Testis (tissue), 3 donors: Measurements from ENCODE around the gene MSH5. TPM values are rescaled to one million over a fixed set of nuclear protein-coding genes. Genes with fewer than 3 reads are reported as not detected.
A peak's percentile ranks its signal among the peaks of the same experiment; 100 is the strongest.

ENCODE experiments used
- DNase-seq: peaks from one replicate; pipeline ENCODE4 v3.0.0-alpha.2; 2019
- H3K27ac ChIP-seq, 2 donors: fragments of 200-600 bp; sonication (generic); one replicate each; pipeline ENCODE4 v1.5.1; 2019
- H3K27me3 ChIP-seq: fragments of 200-600 bp; sonication (generic); one replicate; pipeline ENCODE4 v1.5.1; 2019
- H3K36me3 ChIP-seq: fragments of 200-600 bp; sonication (generic); one replicate; pipeline ENCODE4 v1.5.1; 2017; ENCODE audit warnings: low read depth; ENCODE audit errors: missing control alignments
- H3K4me1 ChIP-seq: fragments of 200-600 bp; sonication (generic); one replicate; pipeline ENCODE4 v1.5.1; 2019
- H3K4me3 ChIP-seq, 2 donors: fragments of 200-600 bp; sonication (generic); one replicate each; pipeline ENCODE4 v1.5.1; 2017 to 2019
- H3K9me3 ChIP-seq: fragments of 200-600 bp; sonication (generic); one replicate; pipeline ENCODE4 v1.5.1; 2017
- POLR2A ChIP-seq: fragments of 450-650 bp; IDR thresholded peaks from one replicate; pipeline ENCODE4 v1.6.1; 2017; ENCODE audit warnings: antibody characterized with exemption, mild to moderate bottlenecking, moderate library complexity
- WGBS, 2 donors: methylation state at CpG; one replicate each; pipeline ENCODE4 v1.1.5; 2018; 5-methylcytosine and 5-hydroxymethylcytosine counted together
- intact Hi-C: fragments of 100-400 bp; cut with DNase I; formaldehyde crosslinking; loops from one replicate; pipeline ENCODE4 v1.15.1; 2023; ENCODE audit warnings: low total_unique reads
- polyA plus RNA-seq: library from polyadenylated mRNA; stranded (reverse); fragments of 350-450 nt; fragmentation: Illumina TruSeq; extraction: RNeasy Lipid Tissue Mini Kit (QIAGEN cat#74804); gene quantifications from one replicate; pipeline ENCODE4 v1.2.3, GENCODE V29; 2014; ENCODE audit warnings: low read depth, low replicate concordance; ENCODE audit not compliant: insufficient read depth
- total RNA-seq, 2 donors: library from RNA; depleted of rRNA; stranded (reverse); fragments of >200 nt; gene quantifications; one replicate each; pipeline ENCODE4 v1.2.3, GENCODE V29; 2016
- TF ChIP-seq, protein P1 (sequence below), 3 experiments: fragments of 450-650 bp in 2 of 3; fragments of 200-600 bp in 1 of 3; sonication (generic) in 1 of 3; IDR thresholded peaks; one replicate each; pipeline ENCODE4 v1.5.1; 2016 to 2019; ENCODE audit warnings: antibody characterized with exemption in 3 of 3, mild to moderate bottlenecking in 2 of 3, moderate library complexity in 1 of 3

MSH5 gene
- total and polyA plus RNA-seq, 3 donors from 2014 or later: 36.2 to 135 (median 77.6) TPM

DNA sequence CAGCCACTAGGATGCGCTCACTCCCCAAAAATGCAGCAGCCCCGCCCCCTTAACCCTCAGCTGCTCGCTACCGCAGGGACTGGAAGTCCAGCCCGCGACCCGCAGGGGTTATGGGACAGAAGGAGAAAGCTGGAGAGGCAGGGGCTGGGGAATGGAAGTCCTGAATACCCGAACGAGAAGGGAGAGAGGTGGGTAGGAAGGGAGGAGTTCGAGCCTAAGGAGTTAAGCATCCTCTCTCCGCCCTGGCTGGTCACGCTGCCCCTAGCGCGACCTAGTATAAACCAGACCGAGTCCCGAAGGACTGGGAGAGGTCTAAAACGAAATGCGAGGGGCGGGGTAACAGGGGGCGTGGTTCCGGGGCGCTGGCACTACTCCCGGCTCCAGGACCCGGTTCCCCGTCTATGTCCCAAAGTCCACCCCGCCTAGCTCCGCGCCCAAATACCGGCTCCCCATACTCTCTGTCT lies 10.3 kb upstream of the MSH5 start:
- Histone ChIP-seq H3K9me3 (no peaks in the 10 kb centered on the region), H3K4me1 (peaks cover 10% of the 10 kb centered on the region), H3K36me3 (no peaks in the 10 kb centered on the region), H3K27ac (peak overlapping the region; percentile 94 to 96), H3K27me3 (no peaks in the 10 kb centered on the region), H3K4me3 (peak overlapping the region; percentile 66 to 85)
- intact Hi-C loops: no loop called here
- 0 to 1% methylated on average over 28 of the region's 29 CpGs for WGBS, 2 donors
- peak; percentile 93 for DNase-seq
- TF ChIP-seq POLR2A: no peak
- TF ChIP-seq, protein P1, sequence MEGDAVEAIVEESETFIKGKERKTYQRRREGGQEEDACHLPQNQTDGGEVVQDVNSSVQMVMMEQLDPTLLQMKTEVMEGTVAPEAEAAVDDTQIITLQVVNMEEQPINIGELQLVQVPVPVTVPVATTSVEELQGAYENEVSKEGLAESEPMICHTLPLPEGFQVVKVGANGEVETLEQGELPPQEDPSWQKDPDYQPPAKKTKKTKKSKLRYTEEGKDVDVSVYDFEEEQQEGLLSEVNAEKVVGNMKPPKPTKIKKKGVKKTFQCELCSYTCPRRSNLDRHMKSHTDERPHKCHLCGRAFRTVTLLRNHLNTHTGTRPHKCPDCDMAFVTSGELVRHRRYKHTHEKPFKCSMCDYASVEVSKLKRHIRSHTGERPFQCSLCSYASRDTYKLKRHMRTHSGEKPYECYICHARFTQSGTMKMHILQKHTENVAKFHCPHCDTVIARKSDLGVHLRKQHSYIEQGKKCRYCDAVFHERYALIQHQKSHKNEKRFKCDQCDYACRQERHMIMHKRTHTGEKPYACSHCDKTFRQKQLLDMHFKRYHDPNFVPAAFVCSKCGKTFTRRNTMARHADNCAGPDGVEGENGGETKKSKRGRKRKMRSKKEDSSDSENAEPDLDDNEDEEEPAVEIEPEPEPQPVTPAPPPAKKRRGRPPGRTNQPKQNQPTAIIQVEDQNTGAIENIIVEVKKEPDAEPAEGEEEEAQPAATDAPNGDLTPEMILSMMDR (IDR thresholded peaks at IDR 0.05): peak; percentile 2 to 72 (median 51)

DNA sequence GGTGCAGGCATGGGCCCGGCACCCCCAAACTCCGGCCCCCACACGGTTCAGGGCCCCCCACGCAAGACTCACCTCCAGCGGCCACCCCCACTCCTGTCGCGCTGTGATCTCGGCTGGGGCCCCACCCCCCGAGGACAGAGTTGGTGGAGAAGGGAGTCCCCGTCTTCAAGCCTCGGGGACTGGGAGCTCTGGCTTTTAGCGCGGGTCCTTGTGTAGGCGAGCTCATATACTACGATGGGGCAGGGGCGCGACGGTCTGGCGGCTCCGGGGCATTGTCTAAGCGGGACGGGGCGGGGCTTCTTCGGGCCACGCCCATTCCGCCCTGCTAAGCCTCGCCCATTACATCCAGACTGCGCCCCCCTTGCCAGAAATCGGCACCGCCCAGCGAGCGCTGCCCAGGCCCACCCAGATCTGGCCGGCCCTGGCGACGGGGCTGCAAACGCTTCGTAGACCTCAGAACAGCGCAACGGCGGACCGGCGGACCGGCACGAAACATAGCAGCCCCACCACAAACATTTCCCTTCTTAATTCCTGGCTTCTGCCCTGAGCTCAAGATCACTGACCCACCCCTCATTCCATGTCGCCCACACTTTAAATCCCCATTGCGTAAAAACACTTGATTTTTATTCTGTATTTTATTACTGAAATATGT lies 9.7 kb upstream of the MSH5 start:
- Histone ChIP-seq H3K27me3 (no peaks in the 10 kb centered on the region), H3K27ac (peak overlapping the region; percentile 94 to 96), H3K4me3 (peak overlapping the region; percentile 66 to 85), H3K9me3 (no peaks in the 10 kb centered on the region), H3K4me1 (peaks cover 14% of the 10 kb centered on the region), H3K36me3 (no peaks in the 10 kb centered on the region)
- peak; percentile 94 for DNase-seq
- intact Hi-C loops: no loop called here
- peak; percentile 61 for TF ChIP-seq POLR2A
- TF ChIP-seq, protein P1 (IDR thresholded peaks at IDR 0.05): no peak
- WGBS, 2 donors: 2 to 4% methylated on average over 15 to 40 of the region's 46 CpGs

DNA sequence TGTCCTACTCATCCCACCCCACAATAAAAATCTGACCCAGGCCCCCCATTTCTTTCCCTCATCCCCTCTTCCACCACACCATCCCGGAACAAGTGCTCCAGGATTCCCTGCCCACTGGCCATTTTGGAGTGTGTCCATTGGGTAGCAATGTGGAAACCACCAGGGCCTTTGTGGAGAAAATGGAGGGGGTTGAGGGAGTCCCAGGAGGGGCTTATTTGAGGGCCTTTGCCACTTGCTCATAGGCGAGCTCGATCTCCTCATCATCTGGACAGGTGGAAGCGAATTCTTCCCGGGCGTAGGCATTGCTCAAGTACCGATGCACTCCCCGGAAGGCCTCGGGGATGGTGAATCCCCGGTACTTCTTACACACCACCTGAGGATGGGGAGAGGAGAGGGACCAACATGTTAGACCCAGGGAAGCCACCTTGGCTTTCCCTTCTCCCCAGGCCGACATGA lies 9.1 kb upstream of the MSH5 start:
- WGBS, 2 donors: 74 to 76% methylated on average over 11 of the region's 11 CpGs
- Histone ChIP-seq H3K4me3 (peak overlapping the region in 1 of 2 donors; percentile 85), H3K27ac (peak overlapping the region; percentile 94 to 96), H3K9me3 (no peaks in the 10 kb centered on the region), H3K27me3 (no peaks in the 10 kb centered on the region), H3K36me3 (no peaks in the 10 kb centered on the region), H3K4me1 (peaks cover 14% of the 10 kb centered on the region)
- no peak for DNase-seq
- intact Hi-C loops: no loop called here
- TF ChIP-seq, protein P1 (IDR thresholded peaks at IDR 0.05): no peak
- TF ChIP-seq POLR2A: no peak

DNA sequence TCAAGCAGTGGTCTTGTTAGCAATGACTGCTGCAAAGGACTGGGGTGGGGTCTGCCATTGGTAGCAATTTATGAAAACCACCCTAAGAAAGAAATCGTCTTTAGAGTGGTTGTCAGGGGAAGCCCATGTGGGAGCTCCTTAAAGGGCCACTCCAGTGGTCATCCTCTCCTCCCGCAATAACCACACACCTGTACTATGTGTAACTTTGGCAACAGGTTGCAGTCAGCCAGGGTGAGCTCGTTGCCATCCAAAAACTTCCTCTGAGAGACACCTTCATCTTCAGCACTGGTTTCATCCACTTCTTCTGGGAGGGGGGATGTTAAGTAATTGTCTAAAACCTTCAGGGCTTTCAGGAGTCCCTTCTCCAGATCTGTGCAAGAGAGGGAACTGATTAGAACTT lies 7.8 kb upstream of the MSH5 start:
- 75 to 76% methylated on average over 3 of the region's 3 CpGs for WGBS, 2 donors
- Histone ChIP-seq H3K4me1 (peaks cover 17% of the 10 kb centered on the region), H3K27me3 (no peaks in the 10 kb centered on the region), H3K4me3 (no peak overlapping the region), H3K9me3 (no peaks in the 10 kb centered on the region), H3K27ac (no peak overlapping the region), H3K36me3 (no peaks in the 10 kb centered on the region)
- DNase-seq: no peak
- TF ChIP-seq, protein P1 (IDR thresholded peaks at IDR 0.05): no peak
- TF ChIP-seq POLR2A: no peak
- intact Hi-C loops: no loop called here

DNA sequence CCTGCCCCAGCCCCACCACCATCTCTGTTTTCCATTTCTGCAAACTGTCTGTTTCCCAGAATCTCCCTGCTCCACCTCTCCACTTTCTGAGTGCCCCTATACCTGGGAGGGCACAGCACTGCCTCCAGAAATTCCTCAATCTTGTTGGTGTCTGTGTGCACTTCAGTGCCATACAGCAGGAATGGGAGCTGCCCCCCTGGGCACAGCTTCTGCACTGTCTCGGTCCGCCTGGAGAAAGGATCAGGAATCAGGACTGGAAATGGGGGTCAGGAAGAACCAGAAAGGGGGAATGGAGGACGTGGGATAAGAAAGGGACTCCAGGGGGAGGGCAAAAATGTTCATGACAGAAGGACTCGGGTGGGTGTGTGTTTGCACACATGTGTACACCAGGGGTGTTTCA lies 6.1 kb upstream of the MSH5 start:
- Histone ChIP-seq H3K4me3 (no peak overlapping the region), H3K27me3 (no peaks in the 10 kb centered on the region), H3K4me1 (peaks cover 18% of the 10 kb centered on the region), H3K9me3 (no peaks in the 10 kb centered on the region), H3K27ac (no peak overlapping the region), H3K36me3 (no peaks in the 10 kb centered on the region)
- intact Hi-C loops: no loop called here
- TF ChIP-seq POLR2A: no peak
- TF ChIP-seq, protein P1 (IDR thresholded peaks at IDR 0.05): no peak
- WGBS, 2 donors: 87 to 89% methylated on average over 4 of the region's 4 CpGs
- DNase-seq: no peak
